Duodenal mucosa (tissue), 2 donors: ENCODE measurements around the gene CDKN1A.

Experiments
- H3K27ac ChIP-seq: one replicate; pipeline ENCODE4 v1.7.0; 2013; ENCODE audit warnings: low read depth, low read length
- H3K27me3 ChIP-seq, 2 donors: one replicate each; pipeline ENCODE4 v1.7.0; 2013; ENCODE audit warnings: low read length in 2 of 2, control low read depth in 1 of 2; ENCODE audit not compliant: insufficient read depth in 2 of 2, control insufficient read depth in 1 of 2
- H3K36me3 ChIP-seq, 2 donors: one replicate each; pipeline ENCODE4 v1.7.0; 2013; ENCODE audit warnings: low read length in 2 of 2, control low read depth in 1 of 2; ENCODE audit not compliant: insufficient read depth in 2 of 2, control insufficient read depth in 1 of 2
- H3K4me1 ChIP-seq, 2 donors: one replicate each; pipeline ENCODE4 v1.7.0; 2013; ENCODE audit warnings: low read length in 2 of 2, control low read depth in 1 of 2; ENCODE audit not compliant: insufficient read depth in 2 of 2, control insufficient read depth in 1 of 2
- H3K4me3 ChIP-seq, 2 donors: one replicate each; pipeline ENCODE4 v1.7.0; 2013; ENCODE audit warnings: low read length in 2 of 2, low read depth in 1 of 2
- H3K9ac ChIP-seq, 2 donors: one replicate each; pipeline ENCODE4 v1.7.0; 2013; ENCODE audit warnings: low read length in 2 of 2, low read depth in 1 of 2
- H3K9me3 ChIP-seq, 2 donors: one replicate each; pipeline ENCODE4 v1.7.0; 2013; ENCODE audit warnings: low read length in 2 of 2, control low read depth in 1 of 2; ENCODE audit not compliant: control insufficient read depth in 1 of 2

CDKN1A gene

DNA sequence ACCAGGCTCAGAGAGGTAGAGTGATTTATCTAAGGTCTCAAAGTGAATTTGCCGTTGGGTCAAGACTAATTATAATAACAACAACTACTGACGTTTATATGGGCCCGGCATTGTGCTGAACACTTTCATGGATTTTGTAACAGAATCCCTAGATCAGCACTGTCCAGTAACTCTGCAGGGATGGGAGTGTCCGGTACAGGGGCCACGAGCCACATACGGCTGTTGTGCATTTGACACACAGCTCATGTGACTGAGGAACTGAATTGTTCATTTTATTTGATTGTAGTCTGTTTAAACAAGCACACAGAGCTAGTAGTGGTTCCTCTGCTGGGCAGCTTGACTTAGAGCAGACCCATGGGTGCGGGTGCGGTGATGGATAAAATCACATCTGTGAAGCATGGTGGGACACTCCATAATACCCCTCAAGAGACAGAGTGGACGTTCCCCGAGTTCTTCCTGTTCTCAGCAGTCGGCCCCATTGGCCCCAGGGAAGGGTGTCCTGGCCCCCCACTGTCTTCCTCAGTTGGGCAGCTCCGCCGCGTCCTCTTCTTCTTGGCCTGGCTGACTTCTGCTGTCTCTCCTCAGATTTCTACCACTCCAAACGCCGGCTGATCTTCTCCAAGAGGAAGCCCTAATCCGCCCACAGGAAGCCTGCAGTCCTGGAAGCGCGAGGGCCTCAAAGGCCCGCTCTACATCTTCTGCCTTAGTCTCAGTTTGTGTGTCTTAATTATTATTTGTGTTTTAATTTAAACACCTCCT lies 6.8 kb downstream of the CDKN1A start:
- H3K4me1 ChIP-seq: peaks cover 26 to 28% of the 10 kb centered on the region in 2 donors
- H3K9ac ChIP-seq: no peak overlapping the region
- H3K36me3 ChIP-seq: peaks cover 29 to 43% of the 10 kb centered on the region in 2 donors
- H3K4me3 ChIP-seq: no peak overlapping the region
- H3K27ac ChIP-seq: no peak overlapping the region
- no peaks in the 10 kb centered on the region for H3K27me3 ChIP-seq
- H3K9me3 ChIP-seq: no peaks in the 10 kb centered on the region

- Histone ChIP-seq H3K27me3 (no peaks in the 10 kb centered on the region), H3K4me1 (peaks cover 22 to 23% of the 10 kb centered on the region in 2 donors), H3K9me3 (no peaks in the 10 kb centered on the region), H3K4me3 (no peak overlapping the region), H3K36me3 (peaks cover 29 to 43% of the 10 kb centered on the region in 2 donors), H3K27ac (no peak overlapping the region), H3K9ac (no peak overlapping the region)
Measured at GRCh38 chr6:36685926-36686667, 7.6 kb downstream of the CDKN1A start.

DNA sequence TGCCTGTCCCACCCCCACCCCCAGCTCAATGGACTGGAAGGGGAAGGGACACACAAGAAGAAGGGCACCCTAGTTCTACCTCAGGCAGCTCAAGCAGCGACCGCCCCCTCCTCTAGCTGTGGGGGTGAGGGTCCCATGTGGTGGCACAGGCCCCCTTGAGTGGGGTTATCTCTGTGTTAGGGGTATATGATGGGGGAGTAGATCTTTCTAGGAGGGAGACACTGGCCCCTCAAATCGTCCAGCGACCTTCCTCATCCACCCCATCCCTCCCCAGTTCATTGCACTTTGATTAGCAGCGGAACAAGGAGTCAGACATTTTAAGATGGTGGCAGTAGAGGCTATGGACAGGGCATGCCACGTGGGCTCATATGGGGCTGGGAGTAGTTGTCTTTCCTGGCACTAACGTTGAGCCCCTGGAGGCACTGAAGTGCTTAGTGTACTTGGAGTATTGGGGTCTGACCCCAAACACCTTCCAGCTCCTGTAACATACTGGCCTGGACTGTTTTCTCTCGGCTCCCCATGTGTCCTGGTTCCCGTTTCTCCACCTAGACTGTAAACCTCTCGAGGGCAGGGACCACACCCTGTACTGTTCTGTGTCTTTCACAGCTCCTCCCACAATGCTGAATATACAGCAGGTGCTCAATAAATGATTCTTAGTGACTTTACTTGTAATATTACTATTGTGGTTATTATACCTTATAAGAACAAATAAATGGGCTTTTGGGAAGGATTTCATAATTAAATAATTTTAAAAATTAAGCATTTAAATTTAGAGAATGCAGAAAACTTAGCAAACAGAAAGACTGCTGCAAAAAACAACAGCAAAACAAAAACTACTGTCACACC lies 8.4 kb downstream of the CDKN1A start:
- Histone ChIP-seq H3K4me1 (peaks cover 23 to 24% of the 10 kb centered on the region in 2 donors), H3K27me3 (no peaks in the 10 kb centered on the region), H3K36me3 (peaks cover 29 to 43% of the 10 kb centered on the region in 2 donors), H3K27ac (no peak overlapping the region), H3K4me3 (no peak overlapping the region), H3K9me3 (no peaks in the 10 kb centered on the region), H3K9ac (no peak overlapping the region)

DNA sequence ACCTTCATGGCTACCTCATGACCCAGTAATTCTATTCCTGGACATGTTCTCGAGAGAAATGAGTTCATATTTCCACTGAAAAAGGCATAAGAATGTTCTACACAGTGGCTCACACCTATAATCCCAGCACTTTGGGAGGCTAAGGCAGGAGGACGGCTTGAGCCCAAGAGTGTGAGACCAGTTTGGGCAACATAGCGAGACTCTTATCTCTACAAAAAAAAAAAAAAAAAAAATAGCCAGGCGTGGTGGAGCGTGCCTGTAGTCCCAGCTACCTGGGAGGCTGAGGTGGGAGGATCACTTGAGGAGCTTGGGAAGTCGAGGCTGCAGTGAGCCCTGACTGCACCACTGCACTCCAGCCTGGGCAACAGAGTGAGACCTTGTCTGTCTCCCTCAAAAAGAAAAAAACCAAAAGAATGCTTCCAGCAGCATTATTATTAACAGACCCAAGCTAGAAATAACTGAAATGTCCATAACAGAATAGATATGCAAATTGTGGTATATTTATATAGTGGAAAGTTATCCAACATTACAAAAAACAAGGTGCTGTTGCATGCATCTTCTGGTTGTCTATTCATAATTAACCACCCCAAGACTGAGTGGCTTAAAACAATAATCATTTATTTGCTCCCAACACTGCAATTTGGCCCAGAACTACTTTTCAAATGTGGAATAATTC lies 9.7 kb downstream of the CDKN1A start:
- Histone ChIP-seq H3K4me1 (peaks cover 22 to 23% of the 10 kb centered on the region in 2 donors), H3K27me3 (no peaks in the 10 kb centered on the region), H3K9ac (no peak overlapping the region), H3K9me3 (no peaks in the 10 kb centered on the region), H3K27ac (no peak overlapping the region), H3K4me3 (no peak overlapping the region), H3K36me3 (peaks cover 29 to 41% of the 10 kb centered on the region in 2 donors)

DNA sequence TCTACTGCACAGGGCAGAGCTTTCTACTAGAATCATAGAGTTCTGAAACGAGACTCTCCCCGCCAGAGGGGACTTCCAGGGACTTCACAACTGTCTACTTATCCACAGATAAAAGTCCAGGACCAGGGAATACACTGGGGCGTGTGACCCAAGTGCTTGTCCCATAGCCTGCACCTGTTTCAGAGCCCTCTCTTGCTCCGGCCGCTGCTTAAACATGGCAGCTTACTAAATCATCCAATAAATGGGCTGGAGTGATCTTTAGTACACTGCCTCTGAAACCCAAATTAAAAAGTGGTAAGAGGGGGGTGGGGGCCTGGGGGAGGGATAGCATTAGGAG lies 10.2 kb downstream of the CDKN1A start:
- Histone ChIP-seq H3K36me3 (peaks cover 27 to 37% of the 10 kb centered on the region in 2 donors), H3K4me1 (peaks cover 17 to 18% of the 10 kb centered on the region in 2 donors), H3K27ac (no peak overlapping the region)

GRCh38 chr6:36691011-36691410 lies 12.5 kb downstream of the CDKN1A start:
- Histone ChIP-seq H3K27me3 (no peaks in the 10 kb centered on the region), H3K4me1 (peaks cover 15 to 17% of the 10 kb centered on the region in 2 donors), H3K36me3 (peaks cover 9 to 14% of the 10 kb centered on the region in 2 donors), H3K9ac (no peak overlapping the region), H3K4me3 (no peak overlapping the region), H3K9me3 (no peaks in the 10 kb centered on the region), H3K27ac (no peak overlapping the region)

More for the DNA sequence above, 10.2 kb downstream of the CDKN1A start:
- no peaks in the 10 kb centered on the region for H3K27me3 ChIP-seq
- H3K9ac ChIP-seq: no peak overlapping the region
- no peaks in the 10 kb centered on the region for H3K9me3 ChIP-seq
- no peak overlapping the region for H3K4me3 ChIP-seq

DNA sequence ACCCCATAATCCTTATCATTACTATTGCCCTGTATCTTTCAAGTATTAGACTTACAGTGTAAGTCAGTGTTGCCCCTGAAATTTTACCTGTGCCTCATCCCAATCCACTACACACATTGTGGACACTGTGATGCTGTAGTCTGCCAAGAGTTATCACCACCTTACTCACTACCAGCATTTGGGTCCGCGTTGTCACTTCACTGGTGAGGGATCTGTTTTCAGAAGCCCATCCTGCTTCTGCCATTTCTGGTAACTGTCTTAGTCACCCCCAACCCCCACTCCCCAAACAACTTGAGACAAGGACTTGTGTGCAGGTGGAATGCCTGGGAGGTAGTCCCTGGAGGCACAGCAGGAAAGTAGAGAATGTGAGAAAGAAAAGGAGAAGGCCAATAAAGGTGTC lies 13.1 kb downstream of the CDKN1A start:
- Histone ChIP-seq H3K9me3 (no peaks in the 10 kb centered on the region), H3K4me3 (no peak overlapping the region), H3K27ac (no peak overlapping the region), H3K27me3 (no peaks in the 10 kb centered on the region), H3K4me1 (peaks cover 15 to 17% of the 10 kb centered on the region in 2 donors), H3K9ac (no peak overlapping the region), H3K36me3 (peaks cover 5 to 8% of the 10 kb centered on the region in 2 donors)

DNA sequence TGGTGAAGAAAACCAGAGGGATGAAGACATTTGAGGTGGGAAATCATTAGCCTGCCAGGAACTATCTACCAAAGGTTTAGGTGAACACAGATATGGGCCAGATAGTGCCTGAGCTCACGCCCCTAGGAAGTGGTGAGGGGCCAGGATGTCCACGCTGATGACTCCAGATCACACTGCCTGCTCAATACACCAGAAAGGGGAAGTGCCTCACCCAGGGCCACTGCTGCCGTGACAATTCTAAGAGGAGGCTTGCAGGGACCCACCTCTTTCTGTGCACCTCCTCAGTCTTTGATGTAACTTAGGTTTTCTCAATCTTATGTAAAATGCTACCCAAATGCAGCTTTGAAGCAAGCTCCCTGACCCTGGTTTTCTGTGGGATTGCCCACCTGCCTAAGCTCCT lies 13.7 kb downstream of the CDKN1A start:
- H3K9ac ChIP-seq: no peak overlapping the region
- peaks cover 15 to 17% of the 10 kb centered on the region in 2 donors for H3K4me1 ChIP-seq
- peaks cover 0 to 2% of the 10 kb centered on the region in 2 donors for H3K36me3 ChIP-seq
- no peaks in the 10 kb centered on the region for H3K27me3 ChIP-seq
- no peak overlapping the region for H3K4me3 ChIP-seq
- H3K27ac ChIP-seq: no peak overlapping the region
- no peaks in the 10 kb centered on the region for H3K9me3 ChIP-seq

DNA sequence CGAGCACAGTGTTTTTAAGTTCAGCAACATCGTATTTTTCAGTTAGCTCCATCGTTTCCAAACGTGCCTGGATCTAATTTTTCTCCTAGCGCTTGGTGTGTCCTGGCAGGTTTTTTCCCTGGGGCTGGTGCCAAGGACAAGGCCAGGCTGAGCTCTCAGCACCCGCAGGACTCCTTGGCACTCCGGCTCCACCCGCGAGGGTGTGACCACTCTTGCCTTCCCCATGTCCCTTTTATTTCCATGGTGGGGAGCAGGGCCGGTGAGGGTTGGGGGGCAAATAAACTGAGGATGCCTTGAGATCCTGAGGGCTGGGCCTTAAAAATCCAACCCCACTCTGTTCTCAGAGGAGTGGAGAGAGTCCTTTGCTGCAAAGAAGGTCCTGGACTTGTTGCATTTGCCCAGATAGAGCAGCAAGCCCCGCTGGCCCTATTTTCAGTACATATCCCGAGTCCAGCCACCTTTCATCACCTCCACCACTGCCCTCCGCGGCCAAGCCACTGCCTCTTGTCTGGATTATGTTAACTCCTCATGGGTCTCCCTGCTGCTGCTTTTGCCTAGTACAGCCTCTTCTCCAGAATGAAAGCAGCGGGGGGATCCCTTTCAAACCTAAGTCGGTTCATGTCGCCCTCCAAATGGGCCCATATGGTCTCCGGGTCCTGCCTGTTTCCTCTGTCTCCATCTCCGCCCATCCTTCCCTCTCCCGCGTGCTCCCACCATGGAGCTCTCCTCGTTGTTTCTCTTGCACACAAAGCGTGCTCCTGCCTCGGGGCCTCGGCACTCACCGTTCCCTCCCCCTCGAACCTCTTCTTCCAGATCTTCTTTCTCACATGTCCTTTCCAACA lies 14.6 kb downstream of the CDKN1A start:
- Histone ChIP-seq H3K9me3 (no peaks in the 10 kb centered on the region), H3K9ac (no peak overlapping the region), H3K36me3 (no peaks in the 10 kb centered on the region), H3K4me3 (no peak overlapping the region), H3K27me3 (no peaks in the 10 kb centered on the region), H3K27ac (no peak overlapping the region), H3K4me1 (peaks cover 15 to 17% of the 10 kb centered on the region in 2 donors)
